Panc1 (cell line): Measurements from ENCODE around the gene SRP72.

ENCODE experiments used
- POLR2AphosphoS5 ChIP-seq: IDR thresholded peaks from 2 replicates; pipeline ENCODE4 v1.6.1; 2012; ENCODE audit warnings: mild to moderate bottlenecking, low read depth, low read length, moderate library complexity
- TF ChIP-seq, protein P1 (sequence below): fragments of 450-650 bp; IDR thresholded peaks from 2 replicates; pipeline ENCODE4 v1.5.1; 2017; ENCODE audit warnings: mild to moderate bottlenecking

GRCh38 chr4:56468097-56468422 is 643 bp downstream of the SRP72 start:
- TF ChIP-seq, protein P1, sequence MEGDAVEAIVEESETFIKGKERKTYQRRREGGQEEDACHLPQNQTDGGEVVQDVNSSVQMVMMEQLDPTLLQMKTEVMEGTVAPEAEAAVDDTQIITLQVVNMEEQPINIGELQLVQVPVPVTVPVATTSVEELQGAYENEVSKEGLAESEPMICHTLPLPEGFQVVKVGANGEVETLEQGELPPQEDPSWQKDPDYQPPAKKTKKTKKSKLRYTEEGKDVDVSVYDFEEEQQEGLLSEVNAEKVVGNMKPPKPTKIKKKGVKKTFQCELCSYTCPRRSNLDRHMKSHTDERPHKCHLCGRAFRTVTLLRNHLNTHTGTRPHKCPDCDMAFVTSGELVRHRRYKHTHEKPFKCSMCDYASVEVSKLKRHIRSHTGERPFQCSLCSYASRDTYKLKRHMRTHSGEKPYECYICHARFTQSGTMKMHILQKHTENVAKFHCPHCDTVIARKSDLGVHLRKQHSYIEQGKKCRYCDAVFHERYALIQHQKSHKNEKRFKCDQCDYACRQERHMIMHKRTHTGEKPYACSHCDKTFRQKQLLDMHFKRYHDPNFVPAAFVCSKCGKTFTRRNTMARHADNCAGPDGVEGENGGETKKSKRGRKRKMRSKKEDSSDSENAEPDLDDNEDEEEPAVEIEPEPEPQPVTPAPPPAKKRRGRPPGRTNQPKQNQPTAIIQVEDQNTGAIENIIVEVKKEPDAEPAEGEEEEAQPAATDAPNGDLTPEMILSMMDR = no peak
- TF ChIP-seq POLR2AphosphoS5 = no peak
